Right lobe of liver (tissue), 4 donors: ENCODE data around the gene DNAAF8.

Source experiments
- POLR2A ChIP-seq: fragments of 450-650 bp; IDR thresholded peaks from one replicate; pipeline ENCODE4 v1.6.1; 2017; ENCODE audit warnings: antibody characterized with exemption, mild to moderate bottlenecking
- TF ChIP-seq, protein P1 (sequence below), 4 donors: fragments of 200-600 bp in 3 of 4; fragments of 450-650 bp in 1 of 4; IDR thresholded peaks; one replicate each; pipeline versions ENCODE4 v1.5.1 to v1.8.0; 2016 to 2022; ENCODE audit warnings: antibody characterized with exemption in 4 of 4, mild to moderate bottlenecking in 2 of 4
- donor health status: DM: no; HTN: no; CAD: no.
- donor health status: DM: no; HTN: no; CAD: no.
- donor health status: DM: no; HTN: yes; CAD: no.

DNA sequence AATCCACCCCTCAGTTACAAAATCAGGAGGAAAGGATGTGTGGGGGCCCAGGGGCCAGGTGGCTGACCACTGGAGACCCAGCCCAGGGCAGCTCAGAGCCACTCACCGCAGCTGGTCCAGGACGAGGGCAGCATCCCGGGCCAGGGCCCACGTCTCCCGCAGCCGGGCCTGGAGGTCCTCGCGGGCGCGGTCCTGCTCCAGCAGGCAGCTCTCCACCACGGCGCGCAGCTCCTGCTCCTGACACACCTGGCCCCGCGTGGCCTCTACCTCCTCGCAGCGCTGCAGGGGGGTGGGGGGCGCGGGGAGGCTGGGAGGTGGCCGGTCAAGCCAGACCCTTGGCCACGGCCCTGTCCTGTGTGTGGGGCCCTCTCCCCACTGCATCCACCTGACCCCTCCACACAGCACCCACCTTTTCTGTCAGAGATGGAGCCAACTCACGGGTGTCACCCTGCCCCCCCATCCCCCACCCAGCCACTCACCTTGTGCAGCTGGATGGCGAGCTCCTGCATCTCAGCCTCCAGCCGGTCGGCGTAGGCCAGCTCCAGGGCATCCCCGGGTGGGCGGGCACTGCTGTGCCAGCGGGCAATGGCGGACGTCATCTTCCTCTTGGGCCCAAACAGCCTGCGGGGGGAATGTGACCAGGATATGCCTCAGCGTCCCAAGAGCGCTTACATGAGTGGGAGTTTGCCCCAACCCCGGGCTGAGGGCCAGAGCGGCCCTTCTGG, 35.9 kb upstream of the DNAAF8 start:
- TF ChIP-seq, protein P1, sequence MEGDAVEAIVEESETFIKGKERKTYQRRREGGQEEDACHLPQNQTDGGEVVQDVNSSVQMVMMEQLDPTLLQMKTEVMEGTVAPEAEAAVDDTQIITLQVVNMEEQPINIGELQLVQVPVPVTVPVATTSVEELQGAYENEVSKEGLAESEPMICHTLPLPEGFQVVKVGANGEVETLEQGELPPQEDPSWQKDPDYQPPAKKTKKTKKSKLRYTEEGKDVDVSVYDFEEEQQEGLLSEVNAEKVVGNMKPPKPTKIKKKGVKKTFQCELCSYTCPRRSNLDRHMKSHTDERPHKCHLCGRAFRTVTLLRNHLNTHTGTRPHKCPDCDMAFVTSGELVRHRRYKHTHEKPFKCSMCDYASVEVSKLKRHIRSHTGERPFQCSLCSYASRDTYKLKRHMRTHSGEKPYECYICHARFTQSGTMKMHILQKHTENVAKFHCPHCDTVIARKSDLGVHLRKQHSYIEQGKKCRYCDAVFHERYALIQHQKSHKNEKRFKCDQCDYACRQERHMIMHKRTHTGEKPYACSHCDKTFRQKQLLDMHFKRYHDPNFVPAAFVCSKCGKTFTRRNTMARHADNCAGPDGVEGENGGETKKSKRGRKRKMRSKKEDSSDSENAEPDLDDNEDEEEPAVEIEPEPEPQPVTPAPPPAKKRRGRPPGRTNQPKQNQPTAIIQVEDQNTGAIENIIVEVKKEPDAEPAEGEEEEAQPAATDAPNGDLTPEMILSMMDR (IDR thresholded peaks at IDR 0.05), result no peak
- no peak for TF ChIP-seq POLR2A
